ENCODE data around the gene ZNF626. TPM values are rescaled to one million over a fixed set of nuclear protein-coding genes. Genes with fewer than 3 reads are reported as not detected.
"Not testable (repeated sequence)": the region's sequence is repeated elsewhere in the genome, so short reads cannot be mapped to it uniquely, and the experiment has no call there.

The ZNF626 gene
- total RNA-seq, 1 experiment from 2014 or later = not detected

- H3K4me3 Mint-ChIP-seq (ENCODE audit: unreplicated experiment) = no peak overlapping the region
- no peak overlapping the region for H3K4me3 ChIP-seq (ENCODE audit: low read depth, low read length)
- H3K4me1 Mint-ChIP-seq (ENCODE audit: low read depth, unreplicated experiment) = no peaks in the 10 kb centered on the region
- ChIA-PET CTCF (no interaction called here), POLR2A (no interaction called here)
- DNase-seq = no peak
- intact Hi-C loops (cut with micrococcal nuclease; ENCODE audit: unreplicated experiment) = no loop called here
- H3K9me3 ChIP-seq = no peaks in the 10 kb centered on the region
- no peaks in the 10 kb centered on the region for H3K36me3 ChIP-seq (ENCODE audit: control insufficient read depth, insufficient read depth, low read length)
- no peaks in the 10 kb centered on the region for H3K27me3 ChIP-seq (replicated peaks; ENCODE audit: control insufficient read depth, insufficient read depth, low read length)
- H3K9me3 Mint-ChIP-seq (ENCODE audit: unreplicated experiment) = peaks cover 27% of the 10 kb centered on the region
- H3K27ac Mint-ChIP-seq (ENCODE audit: unreplicated experiment) = no peak overlapping the region
- no TSS peak for BruUV-seq (replicated peaks)
- TF ChIP-seq CTCF (IDR thresholded peaks at IDR 0.05; ENCODE audit: insufficient read depth in 1 of 2, low read depth in 1 of 2, low read length in 1 of 2, severe bottlenecking in 1 of 2, unreplicated experiment in 1 of 2) = no peak
- H3K27me3 Mint-ChIP-seq (ENCODE audit: insufficient read depth, unreplicated experiment) = no peaks in the 10 kb centered on the region
- no peaks in the 10 kb centered on the region for H3K4me1 ChIP-seq
- H3K36me3 Mint-ChIP-seq (ENCODE audit: insufficient read depth, unreplicated experiment) = no peaks in the 10 kb centered on the region
Measured at GRCh38 chr19:20616071-20616470, 45.3 kb downstream of the ZNF626 start.

GRCh38 chr19:20614971-20615370 lies 46.4 kb downstream of the ZNF626 start:
- H3K9me3 Mint-ChIP-seq (ENCODE audit: unreplicated experiment) = peaks cover 33% of the 10 kb centered on the region
- H3K4me1 Mint-ChIP-seq (ENCODE audit: low read depth, unreplicated experiment); H3K27me3 Mint-ChIP-seq (ENCODE audit: insufficient read depth, unreplicated experiment); H3K9me3 ChIP-seq; H3K4me1 ChIP-seq; POLR2A ChIA-PET; DNase-seq; CTCF ChIA-PET; H3K36me3 Mint-ChIP-seq (ENCODE audit: insufficient read depth, unreplicated experiment); H3K27ac Mint-ChIP-seq (ENCODE audit: unreplicated experiment); H3K36me3 ChIP-seq (ENCODE audit: control insufficient read depth, insufficient read depth, low read length); H3K4me3 Mint-ChIP-seq (ENCODE audit: unreplicated experiment); intact Hi-C loops (cut with micrococcal nuclease; ENCODE audit: unreplicated experiment); H3K27me3 ChIP-seq (replicated peaks; ENCODE audit: control insufficient read depth, insufficient read depth, low read length); BruUV-seq (replicated peaks); H3K4me3 ChIP-seq (ENCODE audit: low read depth, low read length): not testable (repeated sequence)

GRCh38 chr19:20612711-20613316 lies 48.6 kb downstream of the ZNF626 start:
- BruUV-seq (replicated peaks) = no TSS peak
- H3K36me3 ChIP-seq (ENCODE audit: control insufficient read depth, insufficient read depth, low read length) = no peaks in the 10 kb centered on the region
- no peak for DNase-seq
- H3K27me3 Mint-ChIP-seq (ENCODE audit: insufficient read depth, unreplicated experiment) = no peaks in the 10 kb centered on the region
- intact Hi-C loops (cut with micrococcal nuclease; ENCODE audit: unreplicated experiment) = no loop called here
- no peak for TF ChIP-seq CTCF (IDR thresholded peaks at IDR 0.05; ENCODE audit: insufficient read depth in 1 of 2, low read depth in 1 of 2, low read length in 1 of 2, severe bottlenecking in 1 of 2, unreplicated experiment in 1 of 2)
- no peaks in the 10 kb centered on the region for H3K4me1 Mint-ChIP-seq (ENCODE audit: low read depth, unreplicated experiment)
- no peak overlapping the region for H3K27ac Mint-ChIP-seq (ENCODE audit: unreplicated experiment)
- H3K36me3 Mint-ChIP-seq (ENCODE audit: insufficient read depth, unreplicated experiment) = no peaks in the 10 kb centered on the region
- no peaks in the 10 kb centered on the region; the same call in 1 of the 2 replicates for H3K9me3 ChIP-seq
- POLR2A ChIA-PET = no interaction called here
- H3K27me3 ChIP-seq (replicated peaks; ENCODE audit: control insufficient read depth, insufficient read depth, low read length) = no peaks in the 10 kb centered on the region
- CTCF ChIA-PET = no interaction called here
- H3K4me3 Mint-ChIP-seq (ENCODE audit: unreplicated experiment) = no peak overlapping the region
- peaks cover 33% of the 10 kb centered on the region for H3K9me3 Mint-ChIP-seq (ENCODE audit: unreplicated experiment)
- H3K4me3 ChIP-seq (ENCODE audit: low read depth, low read length) = no peak overlapping the region
- no peaks in the 10 kb centered on the region for H3K4me1 ChIP-seq

- ChIA-PET CTCF (no interaction called here), POLR2A (no interaction called here)
- no peaks in the 10 kb centered on the region for H3K27me3 ChIP-seq (replicated peaks; ENCODE audit: control insufficient read depth, insufficient read depth, low read length)
- no peaks in the 10 kb centered on the region for H3K36me3 ChIP-seq (ENCODE audit: control insufficient read depth, insufficient read depth, low read length)
- Mint-ChIP-seq H3K4me1 (ENCODE audit: low read depth, unreplicated experiment) (no peaks in the 10 kb centered on the region), H3K27ac (ENCODE audit: unreplicated experiment) (no peak overlapping the region), H3K27me3 (ENCODE audit: insufficient read depth, unreplicated experiment) (no peaks in the 10 kb centered on the region), H3K4me3 (ENCODE audit: unreplicated experiment) (no peak overlapping the region), H3K36me3 (ENCODE audit: insufficient read depth, unreplicated experiment) (no peaks in the 10 kb centered on the region), H3K9me3 (ENCODE audit: unreplicated experiment) (peaks cover 33% of the 10 kb centered on the region)
- no TSS peak for BruUV-seq (replicated peaks)
- no peak for DNase-seq
- TF ChIP-seq CTCF (IDR thresholded peaks at IDR 0.05; ENCODE audit: insufficient read depth in 1 of 2, low read depth in 1 of 2, low read length in 1 of 2, severe bottlenecking in 1 of 2, unreplicated experiment in 1 of 2) = no peak
- intact Hi-C loops (cut with micrococcal nuclease; ENCODE audit: unreplicated experiment) = no loop called here
- no peaks in the 10 kb centered on the region for H3K4me1 ChIP-seq
- H3K4me3 ChIP-seq (ENCODE audit: low read depth, low read length) = no peak overlapping the region
- no peaks in the 10 kb centered on the region; the same call in 1 of the 2 replicates for H3K9me3 ChIP-seq
Measured at GRCh38 chr19:20611866-20612265, 49.5 kb downstream of the ZNF626 start.
